ENCODE results near the gene GPS1.
"Not testable (repeated sequence)": the region's sequence is repeated elsewhere in the genome, so short reads cannot be mapped to it uniquely, and the experiment has no call there.

GRCh38 chr17:82038796-82039409 lies 12.8 kb upstream of the GPS1 start:
- TF ChIP-seq CTCF (IDR thresholded peaks at IDR 0.05; ENCODE audit: low read depth, low read length, poor library complexity, severe bottlenecking); EZH2phosphoT487 (IDR thresholded peaks at IDR 0.05; ENCODE audit: borderline replicate concordance, low read length): not testable (repeated sequence)

Data from DOHH2 (cell line).